HEK293T (cell line): Measurements from ENCODE around the gene RNF149.

Experiments
- BHLHE40 ChIP-seq: fragments of 450-650 bp; IDR thresholded peaks from 2 replicates; pipeline ENCODE4 v1.6.1; 2016; ENCODE audit warnings: mild to moderate bottlenecking, moderate library complexity, borderline replicate concordance
- CTBP1 ChIP-seq: fragments of 450-650 bp; IDR thresholded peaks from 2 replicates; pipeline ENCODE4 v1.6.1; 2016; ENCODE audit warnings: borderline replicate concordance
- ELF4 ChIP-seq: fragments of 450-650 bp; IDR thresholded peaks from 2 replicates; pipeline ENCODE4 v1.6.1; 2017; ENCODE audit warnings: antibody characterized with exemption
- FOXA1 ChIP-seq: fragments of 450-650 bp; IDR thresholded peaks from 2 replicates; pipeline ENCODE4 v1.6.1; 2016; ENCODE audit warnings: mild to moderate bottlenecking
- FOXM1 ChIP-seq: fragments of 450-650 bp; IDR thresholded peaks from 2 replicates; pipeline ENCODE4 v1.6.1; 2017; ENCODE audit warnings: mild to moderate bottlenecking, borderline replicate concordance
- HDGF ChIP-seq: fragments of 450-650 bp; IDR thresholded peaks from 2 replicates; pipeline ENCODE4 v1.6.1; 2017; ENCODE audit warnings: antibody characterized with exemption, borderline replicate concordance
- LEF1 ChIP-seq: fragments of 450-650 bp; IDR thresholded peaks from 2 replicates; pipeline ENCODE4 v1.6.1; 2017; ENCODE audit warnings: mild to moderate bottlenecking, borderline replicate concordance
- NFRKB ChIP-seq: fragments of 450-650 bp; IDR thresholded peaks from 2 replicates; pipeline ENCODE4 v1.6.1; 2016; ENCODE audit warnings: mild to moderate bottlenecking, moderate library complexity
- PKNOX1 ChIP-seq: fragments of 450-650 bp; IDR thresholded peaks from 2 replicates; pipeline ENCODE4 v1.6.1; 2016
- SP1 ChIP-seq: fragments of 450-650 bp; IDR thresholded peaks from 2 replicates; pipeline ENCODE4 v1.6.1; 2017
- SUZ12 ChIP-seq: fragments of 450-650 bp; IDR thresholded peaks from 2 replicates; pipeline ENCODE4 v1.6.1; 2016; ENCODE audit warnings: mild to moderate bottlenecking
- ZNF384 ChIP-seq: fragments of 450-650 bp; IDR thresholded peaks from 2 replicates; pipeline ENCODE4 v1.6.1; 2016

GRCh38 chr2:101310834-101311695 is 2.6 kb upstream of the RNF149 start:
- TF ChIP-seq SUZ12 (no peak), ELF4 (no peak), PKNOX1 (no peak), SP1 (no peak), FOXM1 (no peak), FOXA1 (no peak), BHLHE40 (no peak), CTBP1 (no peak), HDGF (no peak), LEF1 (no peak), ZNF384 (no peak), NFRKB (no peak)
